ENCODE measurements around the gene CMTM5.

DNA sequence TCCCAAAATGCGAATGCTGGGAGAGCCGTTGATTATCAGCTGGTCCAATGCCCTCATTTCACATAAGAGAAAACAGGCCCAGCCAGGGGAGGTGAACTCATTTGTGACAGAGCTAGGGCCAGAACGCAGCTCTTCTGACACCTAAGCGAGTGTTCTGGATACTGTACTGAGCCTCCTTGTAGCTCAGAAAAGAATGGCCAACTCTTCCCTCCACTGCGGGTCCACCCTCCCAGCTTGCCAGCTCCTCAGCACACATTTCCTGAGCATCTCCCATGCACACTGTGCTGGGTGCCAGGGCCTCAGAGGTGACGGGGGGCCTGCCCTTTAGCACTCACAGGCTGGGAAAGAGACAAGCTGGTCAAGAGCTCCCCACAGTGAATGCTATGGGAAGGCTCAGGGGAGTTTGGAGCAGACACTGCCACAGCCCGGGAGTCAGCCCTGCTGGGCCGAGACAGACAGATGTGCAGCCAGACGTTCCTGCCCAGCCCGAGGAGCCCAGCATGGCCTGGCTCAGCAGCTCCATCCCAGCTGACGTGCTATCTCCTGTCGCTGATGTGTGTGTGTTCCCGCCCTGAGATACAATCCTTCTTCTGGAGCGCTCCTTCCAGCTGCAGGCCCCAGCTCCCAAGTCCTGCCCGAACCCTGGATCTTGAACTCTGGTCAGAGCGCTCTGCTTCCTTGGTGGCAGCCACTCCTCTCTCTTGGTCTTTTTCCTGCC lies 3.5 kb downstream of the CMTM5 start:
- no peak for TF ChIP-seq ZNF317 (CRISPR knock-in tag; IDR thresholded peaks at IDR 0.05; ENCODE audit: borderline replicate concordance, low read depth)
- TF ChIP-seq ZMAT4 (CRISPR knock-in tag; IDR thresholded peaks at IDR 0.05) = no peak
- TF ChIP-seq, protein P1, sequence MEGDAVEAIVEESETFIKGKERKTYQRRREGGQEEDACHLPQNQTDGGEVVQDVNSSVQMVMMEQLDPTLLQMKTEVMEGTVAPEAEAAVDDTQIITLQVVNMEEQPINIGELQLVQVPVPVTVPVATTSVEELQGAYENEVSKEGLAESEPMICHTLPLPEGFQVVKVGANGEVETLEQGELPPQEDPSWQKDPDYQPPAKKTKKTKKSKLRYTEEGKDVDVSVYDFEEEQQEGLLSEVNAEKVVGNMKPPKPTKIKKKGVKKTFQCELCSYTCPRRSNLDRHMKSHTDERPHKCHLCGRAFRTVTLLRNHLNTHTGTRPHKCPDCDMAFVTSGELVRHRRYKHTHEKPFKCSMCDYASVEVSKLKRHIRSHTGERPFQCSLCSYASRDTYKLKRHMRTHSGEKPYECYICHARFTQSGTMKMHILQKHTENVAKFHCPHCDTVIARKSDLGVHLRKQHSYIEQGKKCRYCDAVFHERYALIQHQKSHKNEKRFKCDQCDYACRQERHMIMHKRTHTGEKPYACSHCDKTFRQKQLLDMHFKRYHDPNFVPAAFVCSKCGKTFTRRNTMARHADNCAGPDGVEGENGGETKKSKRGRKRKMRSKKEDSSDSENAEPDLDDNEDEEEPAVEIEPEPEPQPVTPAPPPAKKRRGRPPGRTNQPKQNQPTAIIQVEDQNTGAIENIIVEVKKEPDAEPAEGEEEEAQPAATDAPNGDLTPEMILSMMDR (IDR thresholded peaks at IDR 0.05) = no peak
- TF ChIP-seq, protein P2, sequence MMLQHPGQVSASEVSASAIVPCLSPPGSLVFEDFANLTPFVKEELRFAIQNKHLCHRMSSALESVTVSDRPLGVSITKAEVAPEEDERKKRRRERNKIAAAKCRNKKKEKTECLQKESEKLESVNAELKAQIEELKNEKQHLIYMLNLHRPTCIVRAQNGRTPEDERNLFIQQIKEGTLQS (CRISPR knock-in tag; conservative IDR thresholded peaks at IDR 0.05) = no peak
- no peak for TF ChIP-seq MLX (CRISPR knock-in tag; IDR thresholded peaks at IDR 0.05)
- TF ChIP-seq E2F1 (CRISPR knock-in tag; IDR thresholded peaks at IDR 0.05) = no peak

Data from WTC11 (cell line).